Activated CD8-positive, alpha-beta memory T cell treated with anti-CD3 and anti-CD28 coated beads, Interleukin-2, amount 50 U/mL, for 4 hours (primary cell): ENCODE measurements around the gene PCDH18.
"Not testable (repeated sequence)": the region's sequence is repeated elsewhere in the genome, so short reads cannot be mapped to it uniquely, and the experiment has no call there.

Source experiments
- DNase-seq: peaks from one replicate; pipeline ENCODE4 v3.0.0-alpha.2; 2020

PCDH18 gene, protein sequence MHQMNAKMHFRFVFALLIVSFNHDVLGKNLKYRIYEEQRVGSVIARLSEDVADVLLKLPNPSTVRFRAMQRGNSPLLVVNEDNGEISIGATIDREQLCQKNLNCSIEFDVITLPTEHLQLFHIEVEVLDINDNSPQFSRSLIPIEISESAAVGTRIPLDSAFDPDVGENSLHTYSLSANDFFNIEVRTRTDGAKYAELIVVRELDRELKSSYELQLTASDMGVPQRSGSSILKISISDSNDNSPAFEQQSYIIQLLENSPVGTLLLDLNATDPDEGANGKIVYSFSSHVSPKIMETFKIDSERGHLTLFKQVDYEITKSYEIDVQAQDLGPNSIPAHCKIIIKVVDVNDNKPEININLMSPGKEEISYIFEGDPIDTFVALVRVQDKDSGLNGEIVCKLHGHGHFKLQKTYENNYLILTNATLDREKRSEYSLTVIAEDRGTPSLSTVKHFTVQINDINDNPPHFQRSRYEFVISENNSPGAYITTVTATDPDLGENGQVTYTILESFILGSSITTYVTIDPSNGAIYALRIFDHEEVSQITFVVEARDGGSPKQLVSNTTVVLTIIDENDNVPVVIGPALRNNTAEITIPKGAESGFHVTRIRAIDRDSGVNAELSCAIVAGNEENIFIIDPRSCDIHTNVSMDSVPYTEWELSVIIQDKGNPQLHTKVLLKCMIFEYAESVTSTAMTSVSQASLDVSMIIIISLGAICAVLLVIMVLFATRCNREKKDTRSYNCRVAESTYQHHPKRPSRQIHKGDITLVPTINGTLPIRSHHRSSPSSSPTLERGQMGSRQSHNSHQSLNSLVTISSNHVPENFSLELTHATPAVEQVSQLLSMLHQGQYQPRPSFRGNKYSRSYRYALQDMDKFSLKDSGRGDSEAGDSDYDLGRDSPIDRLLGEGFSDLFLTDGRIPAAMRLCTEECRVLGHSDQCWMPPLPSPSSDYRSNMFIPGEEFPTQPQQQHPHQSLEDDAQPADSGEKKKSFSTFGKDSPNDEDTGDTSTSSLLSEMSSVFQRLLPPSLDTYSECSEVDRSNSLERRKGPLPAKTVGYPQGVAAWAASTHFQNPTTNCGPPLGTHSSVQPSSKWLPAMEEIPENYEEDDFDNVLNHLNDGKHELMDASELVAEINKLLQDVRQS

DNA sequence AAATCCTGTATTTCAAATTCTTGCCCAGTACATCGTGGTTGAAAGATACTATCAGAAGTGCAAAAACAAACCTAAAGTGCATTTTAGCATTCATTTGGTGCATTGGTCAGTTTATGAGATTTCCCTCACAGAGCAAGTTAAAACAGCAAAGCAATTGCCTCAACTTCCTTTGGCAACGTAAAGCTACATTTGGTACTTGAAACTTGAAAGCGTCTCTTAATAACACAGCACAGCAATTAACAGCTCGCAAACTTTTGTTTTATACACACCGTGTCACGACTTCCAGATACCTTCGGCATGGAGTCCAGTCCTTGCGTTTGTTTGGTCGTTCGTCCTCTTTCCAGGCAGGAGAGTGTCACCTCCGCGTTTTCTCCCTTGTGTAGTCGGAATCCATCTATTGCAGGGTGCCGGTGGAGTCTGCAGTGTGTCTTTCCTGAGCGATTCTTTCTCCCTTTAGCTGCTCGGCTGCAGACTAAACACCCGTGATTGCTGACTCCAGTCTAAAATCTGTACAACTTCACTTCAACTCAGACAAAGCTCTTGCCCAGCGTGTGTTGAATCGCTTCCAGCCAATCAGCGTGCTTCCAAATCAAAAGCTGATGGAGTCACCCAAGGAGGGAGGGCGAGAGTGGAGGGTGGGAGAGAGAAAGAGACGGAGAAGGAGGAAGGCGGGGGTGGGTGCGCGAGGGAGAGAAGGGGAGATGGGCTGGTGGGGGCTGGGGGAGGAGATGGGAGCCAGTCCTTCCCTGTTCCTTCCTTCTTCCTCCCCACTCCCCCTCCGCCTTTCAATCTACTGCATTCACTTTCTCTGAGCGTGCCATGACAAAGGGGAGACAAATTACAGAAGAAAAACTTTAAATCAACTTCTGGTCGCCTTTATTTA is at the start of gene PCDH18:
PCDH18 (minus strand) TSS at position 509 of the 883 bp plus-strand sequence; CDS start at position 103, 406 bp downstream.
- no peak for DNase-seq

DNA sequence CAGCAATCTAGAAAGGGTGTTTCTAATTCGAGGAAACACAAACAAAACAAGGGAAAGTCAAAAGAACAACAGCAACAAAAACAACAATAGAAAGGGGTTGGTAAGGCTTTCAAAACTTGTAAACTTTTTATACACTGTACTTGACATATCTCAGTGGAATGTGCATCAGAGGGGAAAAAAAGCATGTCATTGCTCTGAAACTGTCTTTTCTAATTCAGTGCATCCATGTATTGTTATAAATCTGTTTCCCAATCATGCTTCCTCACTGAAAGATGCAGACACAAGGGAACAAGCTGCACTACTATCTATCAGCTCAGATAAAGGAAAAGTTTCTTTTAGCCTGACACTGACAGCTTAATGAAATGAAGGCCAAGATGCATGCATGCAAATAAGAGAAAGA is 44.2 kb upstream of the PCDH18 start:
- DNase-seq, result no peak

DNA sequence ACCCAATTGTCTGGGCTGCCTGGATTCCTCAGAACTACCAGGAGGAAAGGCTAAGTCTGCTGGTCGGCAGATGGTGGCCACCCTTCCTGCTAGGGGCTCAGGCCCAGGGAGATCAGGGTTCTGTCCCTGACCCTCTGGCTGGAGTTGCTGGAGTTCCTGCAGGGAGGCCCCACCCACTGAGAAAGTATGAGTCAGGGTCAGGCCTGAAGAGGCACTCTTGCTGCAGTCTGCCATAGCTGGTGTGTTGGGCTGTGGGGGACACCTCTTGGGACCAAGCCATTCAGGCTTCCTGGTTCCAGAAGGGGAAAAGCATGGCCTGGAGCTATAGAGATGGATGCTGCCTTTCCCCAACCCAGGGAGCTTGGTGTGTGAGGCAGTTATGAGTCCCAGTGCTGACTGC is 40.4 kb upstream of the PCDH18 start:
- DNase-seq, result no peak

DNA sequence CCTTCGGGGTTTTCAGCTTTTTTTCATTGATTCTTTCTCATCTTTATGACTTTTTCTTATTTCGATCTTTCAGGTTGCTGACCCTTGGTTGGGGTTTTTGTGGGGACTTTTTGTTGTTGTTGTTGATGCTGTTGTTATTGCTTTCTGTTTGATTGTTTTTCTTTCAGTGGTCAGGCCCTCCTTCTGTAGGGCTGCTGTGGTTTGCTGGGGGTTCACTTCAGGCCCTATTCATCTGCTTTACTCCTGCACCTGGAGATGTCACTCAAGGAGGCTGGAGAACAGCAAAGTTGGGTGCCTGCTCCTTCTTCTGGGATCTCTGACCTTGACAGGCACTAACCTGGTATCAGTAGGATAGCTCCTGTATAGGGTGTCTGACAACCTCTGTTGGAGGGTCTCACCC is 39.9 kb upstream of the PCDH18 start:
- no peak for DNase-seq

DNA sequence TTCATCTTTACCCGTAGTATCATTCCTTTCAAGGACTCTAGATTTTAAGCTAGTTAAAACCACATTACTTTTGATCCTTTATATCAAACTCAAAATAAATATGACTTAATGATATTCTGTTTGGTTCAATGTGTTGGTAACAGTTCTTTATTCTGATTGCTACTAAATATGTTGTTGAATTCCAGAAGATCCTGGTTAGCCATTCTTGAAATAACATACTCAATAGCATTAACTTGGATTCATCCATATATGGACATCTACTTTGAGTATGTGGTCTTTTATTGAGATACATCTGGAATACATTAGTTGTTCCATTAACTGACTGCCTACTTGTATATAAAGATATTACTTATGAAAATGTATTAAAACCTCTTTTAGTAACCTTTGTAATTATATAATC is 27.5 kb upstream of the PCDH18 start:
- DNase-seq, result no peak

DNA sequence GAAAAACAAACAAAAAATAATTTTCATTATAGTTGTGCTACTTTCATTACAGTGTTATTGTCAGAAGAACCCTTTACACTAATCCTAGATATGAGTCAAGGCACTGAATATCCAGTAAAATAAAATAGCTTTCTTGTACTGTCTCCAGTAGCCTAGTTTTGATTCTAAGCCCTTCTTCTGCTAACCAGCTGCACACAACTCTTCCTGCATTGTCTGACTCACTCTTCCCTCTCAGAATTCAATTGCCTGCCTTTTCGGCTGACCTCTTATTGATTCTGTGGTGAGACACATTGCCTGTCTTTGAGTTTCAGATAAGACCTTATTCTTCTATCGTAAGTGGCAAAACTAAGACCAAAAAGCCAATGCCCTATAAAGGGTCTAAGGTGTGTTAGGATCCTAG is 26.7 kb upstream of the PCDH18 start:
- DNase-seq, result no peak

DNA sequence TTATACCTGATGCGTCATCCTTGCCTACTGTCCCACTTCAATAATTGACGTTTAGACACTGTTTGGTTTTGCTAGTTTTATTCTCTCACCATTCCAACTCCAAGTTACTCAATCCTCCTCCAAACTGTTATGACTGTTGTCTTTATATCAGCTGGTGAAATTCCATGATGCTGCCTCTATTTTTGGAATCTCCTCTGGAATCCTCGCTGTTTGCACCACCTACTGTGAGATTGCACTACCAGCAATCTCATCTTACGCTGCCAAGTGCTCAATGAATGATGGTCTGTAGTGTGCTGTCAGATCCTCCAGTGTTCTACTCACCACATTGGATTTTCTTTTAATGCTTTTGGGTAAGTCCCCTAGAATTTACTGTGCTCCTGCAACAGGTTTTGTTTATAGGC is 13.2 kb upstream of the PCDH18 start:
- no peak for DNase-seq

DNA sequence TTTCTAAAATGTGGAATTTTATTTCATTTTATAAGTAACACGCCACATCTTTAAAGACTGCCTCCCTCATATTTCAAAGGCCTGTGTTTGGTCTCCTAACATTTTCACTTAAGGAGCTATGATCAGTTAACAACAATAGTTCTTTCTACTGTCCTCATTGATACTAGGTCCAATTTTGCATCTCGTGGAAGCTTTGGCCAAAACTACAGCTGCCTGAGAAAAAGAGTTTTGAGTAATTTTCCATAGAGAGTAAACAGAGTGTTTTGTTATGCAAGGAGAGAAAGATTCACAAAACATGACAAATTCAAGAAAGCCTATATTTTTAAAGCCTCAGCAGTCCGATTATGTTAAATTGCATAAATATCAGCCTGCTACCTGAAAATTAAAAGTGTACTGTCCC is 11.4 kb upstream of the PCDH18 start:
- DNase-seq, result no peak

DNA sequence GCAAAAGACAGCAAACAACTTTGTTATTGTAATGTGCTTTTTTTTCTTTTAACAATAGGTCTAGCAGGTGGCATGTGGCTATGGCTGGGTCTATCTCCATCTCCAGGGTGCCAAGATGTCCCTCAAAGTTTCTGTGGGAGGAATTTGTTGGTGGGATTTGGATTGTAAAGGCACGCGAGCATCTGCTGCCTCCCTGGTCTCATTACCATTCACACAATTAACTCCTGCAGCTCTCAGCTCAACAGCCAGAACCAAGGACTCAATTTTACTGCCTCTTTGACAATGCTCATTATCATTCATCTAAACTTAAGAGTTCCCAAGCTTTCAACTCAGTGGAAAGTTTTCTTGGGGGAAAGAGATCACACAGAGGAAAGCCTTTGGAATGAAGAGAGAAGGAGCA is 10.9 kb upstream of the PCDH18 start:
- no peak for DNase-seq

DNA sequence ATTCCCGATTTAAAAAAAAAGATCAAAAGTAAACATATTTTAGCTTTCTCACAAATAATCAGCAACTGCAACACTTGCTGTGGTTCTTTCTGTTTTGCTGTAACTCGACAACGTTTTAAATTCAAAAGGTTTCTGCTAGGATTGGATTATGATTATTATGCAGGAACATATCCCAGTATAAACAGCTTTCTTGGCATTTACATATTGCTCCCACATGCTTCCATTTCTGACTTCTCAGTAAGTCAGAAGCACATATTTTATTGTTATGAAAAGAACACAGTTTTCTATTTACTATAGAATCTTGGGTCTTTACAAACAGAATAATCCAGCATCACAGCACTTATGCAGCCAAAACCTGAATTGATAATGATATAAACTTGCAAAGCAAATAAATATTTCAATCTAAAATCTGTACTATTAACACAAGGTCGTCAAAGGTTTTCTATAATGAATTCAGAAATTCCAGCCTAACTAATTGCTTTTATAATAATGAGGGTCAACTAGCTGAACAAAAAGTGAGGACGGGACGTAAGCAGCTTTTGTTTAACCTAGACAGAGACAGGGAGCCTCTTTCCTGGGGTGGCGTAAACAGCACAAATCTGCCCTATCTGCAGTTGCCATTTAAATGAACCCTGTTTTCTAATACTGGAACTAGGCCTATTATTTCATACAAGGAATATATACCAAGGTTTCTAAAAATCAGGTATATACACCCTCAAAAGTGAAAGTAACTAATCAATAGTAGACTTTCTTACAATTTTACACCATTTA is 9.8 kb upstream of the PCDH18 start:
- DNase-seq, result no peak

DNA sequence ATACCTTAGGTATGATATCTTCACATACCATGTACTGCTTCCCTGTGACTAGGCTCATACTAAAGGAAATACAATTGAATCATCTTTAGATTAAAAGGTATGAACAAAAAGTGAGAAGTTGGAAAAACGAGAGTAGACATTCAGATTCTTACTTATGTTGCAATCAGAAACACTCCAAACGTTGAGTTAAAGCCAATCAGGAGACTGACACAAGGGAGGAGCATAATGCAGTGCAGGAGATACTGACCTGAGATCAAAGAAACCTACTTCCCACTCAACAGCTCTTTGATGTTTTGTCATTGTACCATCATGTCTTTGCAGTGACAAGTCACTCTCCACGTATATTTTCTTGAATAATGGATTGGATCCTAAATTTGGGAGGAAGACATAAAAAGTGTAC is 8.9 kb upstream of the PCDH18 start:
- DNase-seq, result no peak

DNA sequence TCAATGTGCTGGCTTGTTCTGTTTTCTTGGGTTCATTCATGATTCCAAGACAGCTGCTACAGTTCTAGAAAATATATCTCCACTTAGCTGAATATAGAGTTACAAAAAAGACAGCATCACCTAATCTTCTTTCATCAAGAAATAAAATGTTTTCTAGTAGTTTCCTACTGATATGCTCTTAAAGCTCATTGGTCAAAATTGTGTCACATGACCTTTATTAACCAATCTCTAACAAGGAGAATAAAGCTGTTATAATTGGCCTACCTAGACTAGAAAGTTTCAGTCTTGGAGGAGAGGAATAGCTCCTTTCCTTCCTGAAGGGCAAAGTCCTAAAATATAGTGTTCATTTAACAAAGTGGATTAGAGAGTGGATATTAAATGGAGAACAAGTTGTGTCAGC is 8.1 kb upstream of the PCDH18 start:
- no peak for DNase-seq

DNA sequence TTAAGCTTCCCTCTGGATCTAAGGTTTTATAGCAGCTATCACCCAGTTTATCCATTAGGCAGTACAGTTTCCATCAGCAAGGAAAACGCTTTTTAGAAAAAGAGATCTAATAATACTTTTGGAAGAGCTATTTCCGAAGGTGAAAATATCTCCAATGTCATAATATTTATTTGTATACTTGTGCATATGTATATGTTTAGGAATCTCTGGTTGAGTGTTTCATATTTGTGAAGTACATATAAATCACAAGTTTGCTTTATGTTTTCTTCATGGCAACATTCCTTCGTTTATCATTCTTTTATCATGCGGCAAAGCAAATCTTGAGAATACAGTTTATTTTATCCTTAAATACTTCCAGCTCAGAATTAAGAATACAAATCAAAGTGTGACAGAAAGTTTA is 6.2 kb upstream of the PCDH18 start:
- no peak for DNase-seq

DNA sequence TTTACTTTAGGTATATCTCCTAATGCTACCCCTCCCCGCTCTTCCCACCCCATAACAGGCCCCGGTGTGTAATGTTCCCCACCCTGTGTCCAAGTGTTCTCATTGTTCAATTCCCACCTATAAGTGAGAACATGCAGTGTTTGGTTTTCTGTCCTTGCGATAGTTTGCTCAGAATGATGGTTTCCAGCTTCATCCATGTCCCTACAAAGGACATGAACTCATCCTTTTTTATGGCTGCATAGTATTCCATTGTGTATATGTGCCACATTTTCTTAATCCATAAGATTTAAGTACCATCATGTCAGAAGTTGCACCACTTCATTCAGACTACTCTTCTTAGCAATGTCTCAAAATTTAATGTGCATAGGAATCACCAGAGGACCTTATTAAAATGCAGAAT is 5.5 kb upstream of the PCDH18 start:
- not testable (repeated sequence) for DNase-seq

DNA sequence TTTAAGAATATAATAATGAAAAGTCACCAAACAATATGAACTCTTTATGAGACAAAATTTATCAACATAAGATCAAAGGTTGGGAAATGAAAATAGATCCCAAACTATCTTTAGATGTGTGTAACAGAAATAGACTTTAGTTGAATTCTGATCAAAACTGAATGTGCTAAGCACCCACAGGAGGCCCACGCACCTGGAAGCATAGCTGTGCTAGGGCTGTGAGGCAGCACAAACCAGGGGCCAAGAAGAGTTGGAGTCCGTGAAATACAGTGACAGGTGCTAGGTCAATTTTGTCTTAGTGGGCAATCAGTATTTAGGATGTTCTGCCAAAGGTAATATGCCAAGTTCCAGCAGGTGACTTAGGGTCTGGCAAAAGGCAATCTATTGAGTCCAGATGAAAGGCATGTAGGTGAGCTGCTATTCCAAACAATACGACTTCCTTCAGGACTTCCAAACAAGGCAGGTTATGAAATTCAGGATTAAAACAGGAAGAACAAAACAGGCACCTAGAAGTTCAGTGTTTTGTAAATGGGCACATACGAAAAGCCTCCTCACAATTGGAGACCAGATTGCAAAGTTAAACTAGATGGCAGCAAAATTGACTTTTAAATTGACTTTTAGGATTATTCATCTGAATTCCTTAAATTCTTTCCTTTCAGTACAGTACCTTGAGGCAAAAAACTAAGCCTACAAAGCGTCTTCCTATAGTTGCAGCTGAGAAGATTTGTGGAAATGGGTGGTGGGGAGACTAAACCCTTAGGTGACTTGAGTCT is 4.7 kb upstream of the PCDH18 start:
- DNase-seq, result no peak

DNA sequence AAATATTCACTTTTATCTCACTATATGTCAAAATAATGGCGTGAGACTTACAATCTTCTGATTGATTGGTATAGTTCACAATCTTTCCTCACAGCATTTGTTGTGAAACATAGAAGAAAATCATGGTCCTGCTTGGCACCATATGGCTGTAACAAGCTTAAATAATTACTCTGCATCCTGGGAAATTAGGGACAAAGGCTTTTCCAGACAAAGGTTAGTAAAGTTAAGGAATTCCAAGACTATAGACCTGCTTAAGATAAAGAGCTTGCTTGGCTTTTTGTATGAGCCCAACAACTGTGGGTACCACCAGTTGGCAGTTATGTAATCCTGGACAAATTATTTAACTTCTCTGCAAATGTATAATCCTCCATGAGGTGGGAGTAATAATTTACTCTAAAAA is 3.4 kb upstream of the PCDH18 start:
- no peak for DNase-seq

DNA sequence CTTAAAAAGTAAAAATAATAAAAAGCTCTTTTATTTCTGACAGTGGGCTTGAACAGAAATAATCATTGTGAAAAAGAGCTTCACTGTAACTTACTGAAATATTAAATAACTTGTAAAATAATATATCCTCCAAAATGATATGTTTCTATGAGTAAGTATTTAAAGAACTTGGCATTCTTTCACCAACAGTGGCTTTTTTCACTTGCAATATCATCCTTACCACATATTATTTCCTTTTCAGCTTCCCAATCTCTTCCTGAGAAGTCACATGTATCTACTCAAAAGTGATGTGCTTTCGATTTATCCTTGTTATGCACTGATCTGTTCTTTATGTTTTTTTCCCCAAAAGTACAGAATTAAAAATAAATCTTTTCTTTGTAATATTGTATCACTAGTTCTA is 2.2 kb upstream of the PCDH18 start:
- DNase-seq, result no peak

DNA sequence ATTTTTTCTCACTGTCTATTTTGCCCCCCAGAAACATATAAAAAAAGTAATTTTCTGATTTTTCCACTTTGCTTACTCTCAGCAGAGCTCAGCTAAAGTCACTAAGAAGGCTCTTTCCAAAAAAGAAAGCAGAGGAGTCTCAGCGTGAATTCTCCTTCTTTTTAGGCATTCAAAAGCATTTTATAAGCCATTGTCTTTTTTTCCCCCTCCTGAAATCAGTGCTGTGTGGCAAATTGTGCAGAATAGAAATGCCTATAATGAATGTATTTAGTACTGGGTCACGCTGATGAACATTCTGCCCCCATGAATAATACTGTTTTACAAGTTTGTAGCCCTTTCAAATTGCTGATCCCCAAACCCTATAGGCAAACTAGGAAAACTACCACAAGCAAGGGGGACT is 1.6 kb upstream of the PCDH18 start:
- DNase-seq, result no peak

DNA sequence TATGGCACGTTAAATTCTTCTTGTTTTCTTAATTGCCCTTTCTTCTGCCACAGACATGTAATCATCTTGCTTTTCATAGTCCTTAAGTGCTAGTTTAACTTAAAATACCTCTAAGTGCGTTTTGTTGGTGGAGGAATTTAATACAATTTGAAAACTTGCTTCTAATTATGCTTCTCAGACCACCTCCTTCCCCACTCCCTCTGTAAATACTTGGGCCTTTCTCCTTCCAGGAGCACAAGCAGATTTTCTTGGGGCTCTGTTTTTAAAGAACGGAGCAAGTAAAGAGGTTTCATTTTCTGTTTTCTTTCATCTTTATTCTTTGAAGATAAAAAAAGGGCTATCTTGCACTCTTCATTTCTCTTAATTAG is 559 bp upstream of the PCDH18 start:
- DNase-seq, result no peak

DNA sequence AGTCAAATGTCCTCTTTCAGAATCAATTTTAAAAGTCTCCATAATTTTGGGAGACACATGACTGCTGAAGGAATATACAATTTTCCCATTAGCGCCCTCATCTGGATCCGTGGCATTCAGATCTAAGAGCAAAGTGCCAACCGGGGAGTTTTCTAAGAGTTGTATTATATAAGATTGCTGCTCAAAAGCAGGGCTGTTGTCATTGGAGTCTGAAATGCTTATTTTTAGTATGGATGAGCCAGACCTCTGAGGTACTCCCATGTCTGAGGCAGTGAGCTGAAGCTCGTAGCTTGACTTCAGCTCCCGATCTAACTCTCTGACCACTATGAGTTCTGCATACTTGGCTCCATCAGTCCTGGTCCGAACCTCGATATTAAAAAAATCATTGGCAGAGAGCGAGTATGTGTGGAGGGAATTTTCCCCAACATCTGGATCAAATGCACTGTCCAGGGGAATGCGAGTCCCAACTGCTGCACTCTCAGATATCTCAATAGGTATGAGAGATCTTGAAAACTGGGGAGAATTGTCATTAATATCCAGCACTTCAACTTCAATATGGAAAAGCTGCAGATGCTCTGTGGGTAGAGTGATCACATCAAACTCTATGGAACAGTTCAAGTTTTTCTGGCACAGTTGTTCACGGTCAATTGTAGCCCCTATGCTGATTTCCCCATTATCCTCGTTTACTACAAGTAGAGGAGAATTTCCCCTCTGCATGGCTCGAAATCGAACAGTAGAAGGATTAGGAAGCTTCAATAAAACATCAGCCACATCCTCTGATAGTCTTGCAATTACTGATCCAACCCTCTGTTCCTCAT is 917 bp downstream of the PCDH18 start:
- no peak for DNase-seq
